Measurements from ENCODE around the gene PMM2.
A peak's percentile ranks its signal among the peaks of the same experiment; 100 is the strongest.

Gene PMM2

GRCh38 chr16:8853611-8854010, 56.0 kb downstream of the PMM2 start:
- DNase-seq: no peak

- DNase-seq: no peak
These were observed 56.8 kb downstream of the PMM2 start for GRCh38 chr16:8854298-8854948.

- DNase-seq: peak in 1 of 2 donors; percentile 23
These were observed 57.6 kb downstream of the PMM2 start for GRCh38 chr16:8855051-8855786.

- no peak for DNase-seq
These were observed 58.3 kb downstream of the PMM2 start for GRCh38 chr16:8855972-8856371.

GRCh38 chr16:8858994-8859912, 61.6 kb downstream of the PMM2 start:
- no peak for DNase-seq

- no peak for DNase-seq
These were observed 62.6 kb downstream of the PMM2 start for GRCh38 chr16:8859913-8860881.

- no peak for DNase-seq
These were observed 64.1 kb downstream of the PMM2 start for GRCh38 chr16:8861563-8862308.

- DNase-seq: no peak
These were observed 64.9 kb downstream of the PMM2 start for GRCh38 chr16:8862309-8863130.

GRCh38 chr16:8863594-8864424, 66.2 kb downstream of the PMM2 start:
- DNase-seq: no peak

GRCh38 chr16:8864480-8865110, 67.0 kb downstream of the PMM2 start:
- no peak for DNase-seq

- DNase-seq: no peak
These were observed 67.7 kb downstream of the PMM2 start for GRCh38 chr16:8865145-8865882.

- DNase-seq: no peak
These were observed 68.7 kb downstream of the PMM2 start for GRCh38 chr16:8866118-8866883.

- DNase-seq: no peak
These were observed 69.2 kb downstream of the PMM2 start for GRCh38 chr16:8866884-8867215.

GRCh38 chr16:8867216-8867931, 69.7 kb downstream of the PMM2 start:
- no peak for DNase-seq

- peak; percentile 45 to 70 for DNase-seq
These were observed 70.3 kb downstream of the PMM2 start for GRCh38 chr16:8867932-8868415.

- DNase-seq: peak; percentile 80 to 86
These were observed 71.0 kb downstream of the PMM2 start, which contains the start of gene CARHSP1 for GRCh38 chr16:8868416-8869211. Gene CARHSP1, minus strand, starts transcription at chr16:8869006. Its CDS starts 9,678 bp downstream, at chr16:8859328.

Measured in CD4-positive, alpha-beta T cell treated with Interferon alpha-2 for 1 hour (primary cell).